PC-3 (cell line): Measurements from ENCODE around the gene LRRC70.

Experiments
- CTCF ChIP-seq: fragments of 300-600 bp; sonication (generic); conservative IDR thresholded peaks from 2 replicates; pipeline ENCODE4 v1.5.1; 2017; ENCODE audit warnings: antibody characterized with exemption, low read depth, mild to moderate bottlenecking, low read length
- EZH2phosphoT487 ChIP-seq: fragments of 300-600 bp; sonication (generic); IDR thresholded peaks from 2 replicates; pipeline ENCODE4 v1.6.1; 2018; ENCODE audit warnings: mild to moderate bottlenecking, antibody characterized with exemption, low read length, borderline replicate concordance

GRCh38 chr5:62555930-62556329, 22.7 kb upstream of the LRRC70 start:
- TF ChIP-seq CTCF (no peak), EZH2phosphoT487 (no peak)
